OCI-LY3 (cell line): ENCODE measurements around the gene ME3.

Experiments
- H2AFZ ChIP-seq: fragments of 200-600, 300-600 bp; shearing (Covaris generic); 2 replicates; pipeline ENCODE4 v1.6.0; 2014; ENCODE audit warnings: antibody characterized with exemption, low read depth, low read length
- H3K27ac ChIP-seq: fragments of 200-600, 300-600 bp; sonication (generic); 2 replicates; pipeline ENCODE4 v1.5.1; 2014; ENCODE audit warnings: mild to moderate bottlenecking, low read length, moderate library complexity, mixed read lengths
- H3K27me3 ChIP-seq: fragments of 200-600, 300-600 bp; sonication (generic); 2 replicates; pipeline ENCODE4 v1.6.1; 2014; ENCODE audit warnings: low read depth, low read length, mixed read lengths
- H3K36me3 ChIP-seq: fragments of 200-600, 300-600 bp; sonication (generic); replicated peaks from 2 replicates; pipeline ENCODE3; 2014; ENCODE audit warnings: low read depth, low read length, mixed read lengths
- H3K4me1 ChIP-seq: fragments of 300-600, 200-600 bp; sonication (generic); 2 replicates; pipeline ENCODE4 v1.6.1; 2014; ENCODE audit warnings: low read length, mixed read lengths
- H3K4me2 ChIP-seq: fragments of 200-600, 300-600 bp; sonication (generic); 2 replicates; pipeline ENCODE4 v1.6.1; 2014; ENCODE audit warnings: low read length, mixed read lengths
- H3K4me3 ChIP-seq: fragments of 300-600, 200-600 bp; sonication (generic); 2 replicates; pipeline ENCODE4 v1.5.1; 2014; ENCODE audit warnings: antibody characterized with exemption, mild to moderate bottlenecking, low read length, moderate library complexity
- H3K79me2 ChIP-seq: fragments of 300-600, 200-600 bp; shearing (Covaris generic); 2 replicates; pipeline ENCODE4 v1.6.1; 2014; ENCODE audit warnings: mild to moderate bottlenecking, low read length, mixed read lengths
- H3K9ac ChIP-seq: fragments of 300-600, 200-600 bp; shearing (Covaris generic); 2 replicates; pipeline ENCODE4 v1.6.0; 2014; ENCODE audit warnings: mild to moderate bottlenecking, low read length, moderate library complexity
- H3K9me3 ChIP-seq: fragments of 200-600, 300-600 bp; shearing (Covaris generic); 2 replicates; pipeline ENCODE4 v1.6.1; 2014; ENCODE audit warnings: low read length, mixed read lengths; ENCODE audit not compliant: insufficient read depth
- H4K20me1 ChIP-seq: fragments of 200-600, 300-600 bp; sonication (generic); 2 replicates; pipeline ENCODE4 v1.6.1; 2016; ENCODE audit warnings: low read length, mixed read lengths; ENCODE audit not compliant: insufficient read depth
- CTCF ChIP-seq: fragments of 200-600, 300-600 bp; sonication (generic); IDR thresholded peaks from 2 replicates; pipeline ENCODE4 v1.5.1; 2014; ENCODE audit warnings: antibody characterized with exemption, low read length, low read depth
- EZH2phosphoT487 ChIP-seq: fragments of 200-600 bp; shearing (Covaris generic); IDR thresholded peaks from 2 replicates; pipeline ENCODE4 v1.6.1; 2018; ENCODE audit warnings: antibody characterized with exemption, mixed run types, low read depth

The ME3 gene

GRCh38 chr11:86580535-86580934 lies 91.9 kb downstream of the ME3 start:
- no peaks in the 10 kb centered on the region for H3K9me3 ChIP-seq
- no peaks in the 10 kb centered on the region for H3K36me3 ChIP-seq
- H3K27me3 ChIP-seq: peaks cover 33% of the 10 kb centered on the region
- no peaks in the 10 kb centered on the region for H4K20me1 ChIP-seq
- no peaks in the 10 kb centered on the region for H3K79me2 ChIP-seq
- H3K4me2 ChIP-seq: no peak overlapping the region
- no peaks in the 10 kb centered on the region for H3K4me1 ChIP-seq
- no peak for TF ChIP-seq CTCF
- TF ChIP-seq EZH2phosphoT487: no peak
- H3K4me3 ChIP-seq: no peak overlapping the region
- H2AFZ ChIP-seq: no peak overlapping the region
- H3K9ac ChIP-seq: no peak overlapping the region
- no peak overlapping the region for H3K27ac ChIP-seq

GRCh38 chr11:86579406-86579731 lies 93.0 kb downstream of the ME3 start:
- Histone ChIP-seq H4K20me1 (no peaks in the 10 kb centered on the region), H2AFZ (no peak overlapping the region), H3K36me3 (no peaks in the 10 kb centered on the region), H3K27me3 (peaks cover 33% of the 10 kb centered on the region), H3K9ac (no peak overlapping the region), H3K4me1 (no peaks in the 10 kb centered on the region), H3K9me3 (no peaks in the 10 kb centered on the region), H3K4me3 (no peak overlapping the region), H3K4me2 (no peak overlapping the region), H3K27ac (no peak overlapping the region), H3K79me2 (no peaks in the 10 kb centered on the region)
- no peak for TF ChIP-seq CTCF
- no peak for TF ChIP-seq EZH2phosphoT487

GRCh38 chr11:86578727-86579405 lies 93.5 kb downstream of the ME3 start:
- H3K9ac ChIP-seq: no peak overlapping the region
- H3K4me2 ChIP-seq: no peak overlapping the region
- TF ChIP-seq CTCF (no peak), EZH2phosphoT487 (no peak)
- no peaks in the 10 kb centered on the region for H3K36me3 ChIP-seq
- H3K4me3 ChIP-seq: no peak overlapping the region
- H3K79me2 ChIP-seq: no peaks in the 10 kb centered on the region
- no peak overlapping the region for H2AFZ ChIP-seq
- no peaks in the 10 kb centered on the region for H3K9me3 ChIP-seq
- H3K27ac ChIP-seq: no peak overlapping the region
- H3K4me1 ChIP-seq: no peaks in the 10 kb centered on the region
- peaks cover 33% of the 10 kb centered on the region for H3K27me3 ChIP-seq
- H4K20me1 ChIP-seq: no peaks in the 10 kb centered on the region

GRCh38 chr11:86577644-86578636 lies 94.5 kb downstream of the ME3 start:
- no peaks in the 10 kb centered on the region for H3K9me3 ChIP-seq
- no peaks in the 10 kb centered on the region for H3K36me3 ChIP-seq
- H3K4me2 ChIP-seq: no peak overlapping the region
- no peak overlapping the region for H3K9ac ChIP-seq
- H4K20me1 ChIP-seq: no peaks in the 10 kb centered on the region
- peaks cover 28% of the 10 kb centered on the region for H3K27me3 ChIP-seq
- H3K79me2 ChIP-seq: no peaks in the 10 kb centered on the region
- TF ChIP-seq EZH2phosphoT487 (no peak), CTCF (no peak)
- H3K27ac ChIP-seq: no peak overlapping the region
- H3K4me3 ChIP-seq: no peak overlapping the region
- no peaks in the 10 kb centered on the region for H3K4me1 ChIP-seq
- no peak overlapping the region for H2AFZ ChIP-seq
